ENCODE data around the gene DCP1A.
A peak's percentile ranks its signal among the peaks of the same experiment; 100 is the strongest.
"Not testable (repeated sequence)": the region's sequence is repeated elsewhere in the genome, so short reads cannot be mapped to it uniquely, and the experiment has no call there.

DCP1A gene

GRCh38 chr3:53337167-53337940, 10.0 kb downstream of the DCP1A start:
- H3K27ac ChIP-seq = no peak overlapping the region
- no peak overlapping the region for H3K4me3 ChIP-seq
- H4K20me1 ChIP-seq = peaks cover 0 to 81% (median 35%) of the 10 kb centered on the region in 11 experiments; a peak in 15 of 22 replicates
- no peak for TF ChIP-seq Cebpa-rat (IDR thresholded peaks at IDR 0.05)
- H3K9ac ChIP-seq = no peak overlapping the region
- no peak overlapping the region for H3K4me2 ChIP-seq
- no peaks in the 10 kb centered on the region for H3K27me3 ChIP-seq
- no peaks in the 10 kb centered on the region for H3K9me3 ChIP-seq (replicated peaks in 1 of 11)
- peaks cover 93 to 99% (median 96%) of the 10 kb centered on the region in 11 experiments for H3K36me3 ChIP-seq
- no peaks in the 10 kb centered on the region for H3K4me1 ChIP-seq

DNA sequence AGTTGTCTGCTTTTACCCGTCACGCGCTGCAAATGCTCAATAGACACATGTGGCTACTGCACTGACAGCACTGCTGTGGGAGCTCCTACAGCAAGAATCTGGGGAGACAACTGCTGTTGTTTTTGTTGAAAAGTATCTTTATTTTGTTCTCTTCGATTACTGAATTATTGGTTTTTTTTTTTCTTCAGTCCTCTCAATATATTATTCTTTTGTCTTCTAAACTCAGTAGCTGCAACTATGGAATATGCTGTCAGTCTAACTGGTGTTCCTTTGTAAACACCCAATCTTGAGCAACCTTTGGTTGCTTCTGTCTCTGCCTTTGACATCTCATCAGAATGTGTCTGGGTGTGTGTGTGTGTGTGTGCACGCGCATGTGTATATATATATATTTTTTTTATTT, 12.6 kb downstream of the DCP1A start:
- Histone ChIP-seq H3K4me2 (no peak overlapping the region), H4K20me1 (peaks cover 5 to 90% (median 60%) of the 10 kb centered on the region in 11 experiments; a peak in 17 of 22 replicates), H3K27ac (no peak overlapping the region), H3K9ac (no peak overlapping the region), H3K27me3 (no peaks in the 10 kb centered on the region), H3K36me3 (peaks cover 85 to 99% (median 93%) of the 10 kb centered on the region in 11 experiments), H3K4me1 (no peaks in the 10 kb centered on the region), H3K9me3 (replicated peaks in 1 of 11) (no peaks in the 10 kb centered on the region), H3K4me3 (no peak overlapping the region)
- no peak for TF ChIP-seq Cebpa-rat (IDR thresholded peaks at IDR 0.05)

DNA sequence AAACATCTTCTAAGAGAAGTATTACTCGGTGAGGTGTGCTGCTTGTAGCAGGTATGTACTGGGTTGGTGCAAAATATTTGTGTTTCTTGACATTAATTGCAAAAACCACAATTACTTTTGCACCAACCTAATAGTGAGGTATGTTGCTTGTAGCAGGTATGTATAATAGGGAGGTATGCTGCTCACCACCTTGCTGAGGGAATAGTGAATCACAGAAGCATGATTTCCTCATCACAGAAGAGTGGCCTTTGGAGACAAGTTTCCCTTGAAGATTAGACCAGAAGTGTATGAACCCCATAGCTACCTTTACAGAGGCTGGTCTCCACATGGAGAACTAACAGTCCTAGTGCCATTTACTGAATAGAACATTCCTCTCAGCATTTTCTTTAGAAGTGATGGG, 15.5 kb downstream of the DCP1A start:
- Histone ChIP-seq H3K9ac (no peak overlapping the region), H3K4me3 (no peak overlapping the region), H3K9me3 (replicated peaks in 1 of 11) (peaks cover 0 to 9% (median 6%) of the 10 kb centered on the region in 11 experiments; a peak in 11 of 22 replicates), H3K27ac (no peak overlapping the region), H3K4me1 (peaks cover 0 to 17% (median 0%) of the 10 kb centered on the region in 10 experiments; a peak in 7 of 20 replicates), H4K20me1 (peaks cover 7 to 91% (median 61%) of the 10 kb centered on the region in 11 experiments; a peak in 18 of 22 replicates), H3K36me3 (peaks cover 74 to 100% (median 94%) of the 10 kb centered on the region in 11 experiments), H3K27me3 (no peaks in the 10 kb centered on the region), H3K4me2 (no peak overlapping the region)
- TF ChIP-seq Cebpa-rat (IDR thresholded peaks at IDR 0.05) = no peak

DNA sequence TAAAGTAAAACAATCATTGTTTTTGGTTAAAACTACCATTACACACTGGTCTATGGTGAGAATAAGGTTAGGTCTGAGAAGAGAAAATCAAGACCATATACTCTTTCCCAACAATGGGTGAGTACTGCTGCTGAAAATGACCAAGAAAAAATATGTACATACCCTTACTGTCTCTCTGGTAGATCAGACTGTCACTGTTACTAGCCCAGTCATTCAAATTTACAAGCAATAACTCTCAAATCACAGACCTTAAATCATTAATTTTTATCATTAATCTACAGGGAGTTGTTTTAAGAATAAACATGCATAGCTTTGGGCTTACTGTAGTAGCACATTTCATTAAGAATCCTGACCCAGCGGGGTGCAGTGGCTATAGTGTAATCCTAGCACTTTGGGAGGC, 17.4 kb downstream of the DCP1A start:
- no peak overlapping the region for H3K4me3 ChIP-seq
- no peak overlapping the region for H3K27ac ChIP-seq
- no peaks in the 10 kb centered on the region for H3K27me3 ChIP-seq
- H3K9me3 ChIP-seq (replicated peaks in 1 of 11) = peaks cover 0 to 12% (median 9%) of the 10 kb centered on the region in 11 experiments; a peak in 11 of 22 replicates
- TF ChIP-seq Cebpa-rat (IDR thresholded peaks at IDR 0.05) = no peak
- peaks cover 7 to 93% (median 74%) of the 10 kb centered on the region in 11 experiments; a peak in 17 of 22 replicates for H4K20me1 ChIP-seq
- peaks cover 70 to 100% (median 90%) of the 10 kb centered on the region in 11 experiments for H3K36me3 ChIP-seq
- H3K4me1 ChIP-seq = peaks cover 0 to 17% (median 0%) of the 10 kb centered on the region in 10 experiments; a peak in 7 of 20 replicates
- no peak overlapping the region for H3K4me2 ChIP-seq
- H3K9ac ChIP-seq = 0 out of 22 replicates have a peak overlapping the region, but pooled peaks of 1 of the 11 experiments have one; percentile 15

DNA sequence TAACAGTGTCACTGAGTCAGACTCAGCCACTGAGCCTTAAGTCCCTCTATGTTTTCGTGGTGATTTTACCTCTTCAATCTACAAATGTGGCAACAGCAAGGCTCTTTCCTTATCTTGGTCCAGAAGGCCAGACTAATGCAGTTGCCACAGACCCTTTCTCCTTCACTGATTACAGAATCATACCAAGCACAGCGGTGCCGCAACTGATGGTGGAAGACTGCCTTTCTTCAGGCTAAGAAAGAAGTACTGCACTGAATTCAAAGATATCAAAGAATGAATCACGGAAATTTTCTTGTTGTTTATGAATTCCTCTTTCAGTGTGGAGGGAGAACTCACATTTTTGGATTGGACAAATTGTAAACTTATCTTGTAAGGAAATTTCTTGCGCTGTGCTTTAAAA, 18.6 kb downstream of the DCP1A start:
- 0 out of 22 replicates have a peak overlapping the region, but pooled peaks of 1 of the 11 experiments have one; percentile 2 for H3K27ac ChIP-seq
- peaks cover 63 to 99% (median 87%) of the 10 kb centered on the region in 11 experiments for H3K36me3 ChIP-seq
- 0 out of 22 replicates have a peak overlapping the region, but pooled peaks of 1 of the 11 experiments have one; percentile 4 for H3K4me2 ChIP-seq
- peaks cover 0 to 17% (median 0%) of the 10 kb centered on the region in 10 experiments; a peak in 7 of 20 replicates for H3K4me1 ChIP-seq
- H3K27me3 ChIP-seq = no peaks in the 10 kb centered on the region
- peaks cover 0 to 12% (median 9%) of the 10 kb centered on the region in 11 experiments; a peak in 11 of 22 replicates for H3K9me3 ChIP-seq (replicated peaks in 1 of 11)
- no peak for TF ChIP-seq Cebpa-rat (IDR thresholded peaks at IDR 0.05)
- peaks cover 13 to 95% (median 77%) of the 10 kb centered on the region in 11 experiments; a peak in 17 of 22 replicates for H4K20me1 ChIP-seq
- H3K4me3 ChIP-seq = no peak overlapping the region
- H3K9ac ChIP-seq = no peak overlapping the region

GRCh38 chr3:53327986-53328385, 19.4 kb downstream of the DCP1A start:
- not testable (repeated sequence) for H3K27ac ChIP-seq, H3K27me3 ChIP-seq, H3K4me2 ChIP-seq, H3K4me3 ChIP-seq, H3K9ac ChIP-seq
- peaks cover 61 to 99% (median 86%) of the 10 kb centered on the region in 11 experiments for H3K36me3 ChIP-seq
- H3K4me1 ChIP-seq = peaks cover 0 to 17% (median 0%) of the 10 kb centered on the region in 10 experiments; a peak in 7 of 20 replicates
- H3K9me3 ChIP-seq (replicated peaks in 1 of 11) = peaks cover 0 to 12% (median 9%) of the 10 kb centered on the region in 11 experiments; a peak in 11 of 22 replicates
- H4K20me1 ChIP-seq = peaks cover 18 to 97% (median 81%) of the 10 kb centered on the region in 11 experiments; a peak in 20 of 22 replicates

- Histone ChIP-seq H3K4me1 (peaks cover 0 to 16% (median 0%) of the 10 kb centered on the region in 10 experiments; a peak in 7 of 20 replicates), H3K4me2 (no peak overlapping the region), H4K20me1 (peaks cover 25 to 95% (median 78%) of the 10 kb centered on the region in 11 experiments; a peak in 20 of 22 replicates), H3K9me3 (replicated peaks in 1 of 11) (peaks cover 0 to 12% (median 9%) of the 10 kb centered on the region in 11 experiments; a peak in 11 of 22 replicates), H3K27me3 (no peaks in the 10 kb centered on the region), H3K9ac (no peak overlapping the region), H3K4me3 (no peak overlapping the region), H3K36me3 (peaks cover 61 to 99% (median 86%) of the 10 kb centered on the region in 11 experiments), H3K27ac (no peak overlapping the region)
- TF ChIP-seq Cebpa-rat (IDR thresholded peaks at IDR 0.05) = no peak
These were observed 23.2 kb downstream of the DCP1A start for GRCh38 chr3:53324105-53324504.

GRCh38 chr3:53320697-53321096, 26.6 kb downstream of the DCP1A start:
- H3K4me2 ChIP-seq = no peak overlapping the region
- peaks cover 0 to 5% (median 0%) of the 10 kb centered on the region in 11 experiments; a peak in 1 of 22 replicates for H3K9me3 ChIP-seq (replicated peaks in 1 of 11)
- H3K4me3 ChIP-seq = no peak overlapping the region
- H3K4me1 ChIP-seq = no peaks in the 10 kb centered on the region
- no peak for TF ChIP-seq Cebpa-rat (IDR thresholded peaks at IDR 0.05)
- no peaks in the 10 kb centered on the region for H3K27me3 ChIP-seq
- no peak overlapping the region for H3K9ac ChIP-seq
- peaks cover 25 to 89% (median 57%) of the 10 kb centered on the region in 11 experiments; a peak in 20 of 22 replicates for H4K20me1 ChIP-seq
- peaks cover 70 to 99% (median 87%) of the 10 kb centered on the region in 11 experiments for H3K36me3 ChIP-seq
- no peak overlapping the region for H3K27ac ChIP-seq

- H3K9ac ChIP-seq = no peak overlapping the region
- H3K4me2 ChIP-seq = no peak overlapping the region
- no peak for TF ChIP-seq Cebpa-rat (IDR thresholded peaks at IDR 0.05)
- peaks cover 19 to 84% (median 42%) of the 10 kb centered on the region in 11 experiments; a peak in 19 of 22 replicates for H4K20me1 ChIP-seq
- H3K4me3 ChIP-seq = no peak overlapping the region
- H3K36me3 ChIP-seq = peaks cover 64 to 99% (median 87%) of the 10 kb centered on the region in 11 experiments
- H3K27me3 ChIP-seq = no peaks in the 10 kb centered on the region
- peaks cover 0 to 6% (median 0%) of the 10 kb centered on the region in 10 experiments; a peak in 2 of 20 replicates for H3K4me1 ChIP-seq
- H3K9me3 ChIP-seq (replicated peaks in 1 of 11) = peaks cover 0 to 5% (median 0%) of the 10 kb centered on the region in 11 experiments; a peak in 1 of 22 replicates
- H3K27ac ChIP-seq = no peak overlapping the region
These were observed 28.8 kb downstream of the DCP1A start for GRCh38 chr3:53318522-53318921.
